HG02852 (cell line): ENCODE results near the gene LRP1.
A peak's percentile ranks its signal among the peaks of the same experiment; 100 is the strongest.
"Not testable (repeated sequence)": the region's sequence is repeated elsewhere in the genome, so short reads cannot be mapped to it uniquely, and the experiment has no call there.

ENCODE experiments used
- ATAC-seq: cut with Tn5 transposase; IDR thresholded peaks from one replicate; pipeline ENCODE4 v1.9.1; 2021; ENCODE audit warnings: mild to moderate bottlenecking, moderate library complexity; ENCODE audit not compliant: unreplicated experiment

LRP1 gene

DNA sequence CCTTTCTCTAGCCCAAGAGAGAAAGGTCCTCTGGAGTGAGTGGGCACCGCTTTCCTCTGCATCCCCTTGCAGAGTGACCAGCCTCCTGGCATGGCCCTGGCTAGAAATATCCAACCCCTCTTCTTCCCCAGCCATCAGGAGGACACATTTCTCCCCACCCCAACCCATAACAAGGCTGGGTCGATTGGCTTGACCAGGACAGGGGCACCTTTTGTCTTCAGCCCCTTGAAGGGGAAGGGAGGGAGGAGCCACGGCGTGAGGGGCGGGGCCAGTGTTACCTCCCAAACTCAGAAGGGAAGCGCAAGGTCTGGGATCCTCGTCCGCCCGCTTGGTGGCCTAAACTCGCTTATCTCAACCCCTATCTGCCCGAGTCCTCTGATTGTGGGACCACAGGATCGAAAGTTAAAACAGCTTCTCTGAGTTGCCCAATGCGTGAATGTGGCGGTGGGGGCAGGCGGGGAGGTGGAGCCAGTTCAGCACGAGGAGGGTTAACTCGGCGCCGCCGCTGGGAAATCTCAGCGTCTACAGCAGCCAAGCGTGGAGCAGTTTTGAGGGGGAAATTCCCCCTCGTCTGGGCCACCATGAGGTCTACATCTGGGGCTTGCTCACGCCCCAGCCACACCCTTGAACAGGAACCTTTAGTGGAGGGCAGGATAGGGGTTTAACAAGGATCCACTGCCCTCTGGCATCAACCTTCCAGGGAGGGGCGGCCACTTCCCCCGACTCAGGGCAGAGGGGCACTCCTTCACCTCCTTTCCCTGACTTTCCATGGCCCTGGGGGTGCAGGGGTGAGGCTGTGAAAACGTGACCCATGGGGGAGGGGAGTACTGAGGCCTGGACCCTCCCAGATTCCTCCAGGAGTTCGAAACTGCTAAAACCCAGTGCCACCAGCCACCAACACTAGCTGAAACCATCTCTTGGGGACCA is 17.9 kb upstream of the LRP1 start:
- ATAC-seq, result peak; percentile 50

DNA sequence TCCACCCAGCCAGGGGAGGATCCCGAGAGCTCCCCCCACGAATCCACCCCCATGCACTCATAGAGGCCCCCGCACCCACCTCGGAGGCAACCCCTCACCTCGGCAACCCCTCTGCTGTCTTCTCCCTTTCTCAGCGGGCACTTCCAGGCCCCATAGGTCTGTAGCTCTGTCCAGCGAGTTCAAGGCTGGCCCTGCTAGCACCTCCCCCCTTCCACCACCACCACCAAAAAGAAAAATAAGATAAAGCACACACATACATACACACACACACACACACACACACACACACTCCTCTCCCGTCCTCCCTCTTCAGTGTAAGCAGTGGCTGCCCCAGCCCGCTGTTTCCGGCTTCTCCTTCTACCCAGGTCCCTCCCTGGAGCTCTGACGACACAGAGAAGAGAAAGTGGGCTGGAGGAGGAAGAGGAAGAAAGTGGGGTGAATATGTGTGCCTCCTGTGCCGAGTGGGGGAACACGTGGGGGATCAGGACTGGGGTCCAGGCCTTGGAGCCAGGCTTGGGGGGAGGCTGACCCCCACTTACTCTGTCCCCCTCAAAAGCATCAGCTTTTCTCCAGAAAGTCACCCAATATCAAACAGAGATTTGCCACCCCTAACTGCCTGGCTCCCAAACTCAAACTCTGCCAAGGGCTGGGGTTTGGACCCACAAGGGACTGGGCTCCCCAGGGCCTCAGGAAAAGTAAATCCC is 17.1 kb upstream of the LRP1 start, which contains the start of gene STAT6:
TSS of gene STAT6 (minus strand) at position 332 of the 704 bp plus-strand sequence. CDS start 3,084 bp downstream, outside the sequence.
- ATAC-seq, result peak; percentile 58

DNA sequence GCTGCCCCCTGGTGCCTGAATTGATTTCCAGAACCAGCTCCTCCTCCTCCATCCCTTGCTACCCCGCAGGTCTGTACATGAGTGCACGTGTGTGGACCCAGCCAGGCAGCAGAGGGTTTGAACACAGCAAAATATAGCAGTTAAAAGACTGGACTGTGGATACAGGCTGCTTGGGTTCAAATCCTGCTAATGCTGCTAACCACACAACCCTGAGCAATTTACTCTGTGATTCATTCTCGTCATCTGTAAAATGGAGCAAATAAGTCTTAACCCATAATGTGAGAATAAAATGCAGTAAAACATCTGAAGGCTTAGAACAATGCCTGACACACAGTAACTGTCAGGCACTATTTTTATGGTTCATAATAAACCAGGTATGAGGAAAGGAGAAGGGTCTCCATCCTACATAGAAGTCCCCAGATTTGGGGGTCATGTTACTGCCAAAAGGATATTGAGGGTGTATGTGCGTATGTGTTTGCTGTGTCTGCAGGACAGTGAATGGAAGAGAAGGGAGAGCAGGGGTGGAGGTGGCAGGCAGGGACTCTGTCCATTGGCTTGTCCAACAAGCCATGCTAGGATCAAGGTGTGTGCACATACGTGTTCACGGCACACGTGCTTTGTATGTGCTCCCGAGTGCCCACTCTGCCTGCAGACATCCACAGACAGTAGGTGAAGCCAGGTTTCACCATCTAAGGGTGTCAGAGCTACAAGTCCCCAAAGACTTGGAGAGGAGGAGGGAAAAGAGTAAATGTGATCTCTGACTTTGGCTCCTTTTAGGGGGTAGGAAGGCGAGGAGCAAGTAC is 15.6 kb upstream of the LRP1 start:
- no peak for ATAC-seq

DNA sequence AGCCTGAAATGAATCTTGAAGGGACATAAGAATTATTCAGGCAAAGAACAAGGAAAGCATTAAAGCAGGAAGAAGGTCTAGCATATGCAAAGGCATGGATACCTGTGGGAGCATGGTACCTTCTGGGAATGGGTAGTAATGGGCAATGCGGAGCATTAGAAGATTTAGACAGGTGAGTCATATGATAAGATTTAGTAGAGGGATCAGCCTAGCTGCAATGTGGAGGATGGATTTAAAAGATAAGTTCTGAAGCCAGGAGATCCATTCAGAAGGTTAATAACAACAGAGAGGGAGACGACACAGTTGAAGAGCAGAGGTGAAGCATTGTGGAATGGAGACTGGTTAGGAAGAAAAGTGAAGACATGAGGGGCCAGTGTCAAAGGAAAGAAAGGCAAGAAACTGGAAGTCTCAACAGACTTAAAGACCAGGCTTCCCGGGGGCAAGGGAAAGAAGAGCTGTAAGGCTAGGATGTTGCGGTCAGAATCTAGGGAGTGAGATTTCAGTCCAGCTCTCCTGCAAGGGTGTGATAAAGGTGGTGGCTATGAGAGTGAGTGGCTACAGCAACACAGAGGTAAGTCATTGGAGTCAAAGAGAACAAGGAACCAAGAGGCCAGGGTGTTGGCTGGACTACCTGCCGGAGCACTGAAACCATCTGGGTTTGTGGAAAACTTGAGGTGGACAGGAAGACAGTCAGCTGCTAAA is 11.6 kb upstream of the LRP1 start:
- no peak for ATAC-seq

DNA sequence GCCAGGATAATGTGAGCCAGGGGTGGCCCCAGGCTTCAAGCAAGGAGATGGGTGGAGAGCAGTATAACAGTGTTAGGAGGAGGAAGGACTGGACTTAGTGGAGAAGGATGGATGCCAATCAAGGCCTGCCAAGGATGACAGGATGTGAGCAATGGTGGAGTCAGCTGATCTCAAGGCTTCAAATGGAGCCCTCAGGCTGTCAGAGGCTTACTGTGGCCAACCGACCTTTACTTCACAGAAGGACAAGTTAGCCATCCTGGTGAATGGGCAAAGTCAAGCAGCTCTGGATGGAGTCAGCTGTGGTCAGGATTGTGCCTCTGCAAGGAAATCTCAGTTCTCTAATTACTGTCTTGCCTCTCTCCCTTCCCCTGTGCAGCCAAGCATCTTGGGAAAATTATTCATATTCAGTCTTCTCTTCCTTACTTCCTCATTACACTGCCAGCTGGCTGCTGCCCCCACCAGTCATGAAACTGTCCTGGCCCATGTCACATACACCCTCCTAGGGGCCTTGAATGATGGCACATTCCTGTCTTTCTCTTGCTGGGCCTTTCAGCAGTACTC is 9.5 kb upstream of the LRP1 start:
- ATAC-seq, result no peak

DNA sequence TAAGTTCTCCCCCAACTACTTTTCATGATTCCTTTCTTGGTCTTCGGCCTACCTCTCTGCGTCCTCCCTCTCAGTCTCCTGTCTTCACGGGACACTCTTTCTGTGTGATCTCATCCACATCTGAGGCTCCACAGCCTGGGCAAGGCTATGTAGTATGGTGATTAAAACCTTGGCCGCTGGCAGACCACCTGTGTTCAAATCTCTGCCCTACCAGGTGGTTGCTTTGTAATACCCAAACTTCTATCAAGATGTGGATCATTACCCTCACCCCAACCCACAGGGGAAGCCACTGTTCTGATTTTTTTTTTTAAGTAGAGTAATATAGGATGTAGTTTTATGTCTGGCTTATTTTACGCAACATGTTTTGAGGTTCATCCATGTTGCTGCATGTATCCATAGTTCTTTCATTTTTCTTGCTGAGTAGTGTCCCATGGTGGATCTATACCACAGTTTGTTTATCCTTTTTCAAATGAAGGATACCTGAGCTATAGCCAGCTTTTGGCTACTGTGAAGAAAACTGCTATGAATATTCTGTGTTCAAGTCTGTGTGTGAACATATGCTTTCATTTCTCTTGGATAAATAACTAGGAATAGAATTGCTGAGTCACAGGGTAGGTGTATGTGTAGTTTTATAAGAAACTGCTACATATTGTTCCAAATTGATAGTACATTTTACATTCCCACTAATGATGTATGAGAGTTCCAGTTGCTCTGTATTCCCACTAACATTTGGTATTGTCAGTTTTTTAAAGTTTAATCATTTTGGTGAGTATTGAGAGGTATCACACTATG is 8.8 kb upstream of the LRP1 start:
- ATAC-seq, result no peak

DNA sequence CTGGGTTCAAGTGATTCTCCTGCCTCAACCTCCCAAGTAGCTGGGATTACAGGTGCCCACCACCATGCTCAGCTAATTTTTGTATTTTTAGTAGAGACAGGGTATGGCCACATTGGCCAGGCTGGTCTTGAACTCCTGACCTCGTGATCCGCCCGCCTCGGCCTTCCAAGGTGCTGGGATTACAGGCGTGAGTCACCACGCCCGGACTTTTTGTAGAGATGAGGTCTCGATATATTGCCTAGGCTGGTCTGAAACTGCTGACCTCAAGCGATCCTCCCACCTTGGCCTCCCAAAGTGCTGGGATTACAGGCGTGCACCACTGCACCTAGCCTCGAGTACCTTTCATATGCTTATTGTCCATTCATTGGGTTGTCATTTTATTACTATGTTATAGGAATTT is 7.6 kb upstream of the LRP1 start:
- ATAC-seq, result not testable (repeated sequence)

DNA sequence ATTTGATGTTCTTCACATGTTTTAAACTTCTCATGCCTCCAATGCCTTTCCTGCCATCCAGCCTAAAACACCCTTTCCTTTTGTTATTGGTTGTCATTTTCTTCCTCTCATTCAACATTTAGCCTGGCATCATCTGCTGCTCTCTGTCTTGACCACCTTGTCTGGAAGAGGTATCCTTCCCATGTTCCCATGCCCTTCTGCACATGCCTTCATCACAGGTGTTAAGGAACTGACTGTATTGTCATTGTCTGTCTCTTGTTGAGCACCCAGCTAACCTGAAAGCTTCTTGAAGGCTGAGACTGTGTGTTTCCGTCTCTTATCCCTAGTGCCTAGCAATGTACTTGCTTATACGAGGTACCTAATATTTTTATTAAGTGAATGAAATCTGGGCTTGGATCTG is 4.5 kb upstream of the LRP1 start:
- no peak for ATAC-seq

DNA sequence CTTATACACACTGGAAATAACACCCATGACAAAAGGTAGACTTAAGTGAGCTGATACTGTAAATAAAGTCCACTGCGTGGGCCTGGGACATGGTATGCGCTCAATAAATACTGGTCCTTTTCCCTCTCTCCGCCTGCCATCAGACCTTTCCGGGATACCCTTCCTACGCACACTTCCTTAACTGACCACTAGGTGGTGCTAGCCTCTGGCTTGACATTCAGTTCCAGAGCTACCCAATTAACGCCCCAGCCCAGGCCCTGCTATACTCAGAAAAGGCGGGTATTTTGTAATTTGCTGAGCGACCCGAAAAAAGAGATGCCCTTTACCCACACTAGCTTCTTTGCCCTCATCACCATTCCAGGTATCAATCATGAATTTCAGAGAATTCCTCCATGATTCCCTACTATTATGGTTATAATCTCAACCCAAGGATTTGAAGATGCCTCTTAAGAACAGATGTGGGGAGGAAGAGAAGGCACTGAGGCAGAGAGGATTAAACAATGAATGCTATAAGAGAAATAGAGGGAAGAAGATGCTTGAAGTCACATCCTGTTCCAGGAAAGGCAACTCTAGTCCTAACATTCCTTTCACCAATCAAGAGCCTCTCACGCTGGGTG is 3.9 kb upstream of the LRP1 start:
- ATAC-seq, result no peak

DNA sequence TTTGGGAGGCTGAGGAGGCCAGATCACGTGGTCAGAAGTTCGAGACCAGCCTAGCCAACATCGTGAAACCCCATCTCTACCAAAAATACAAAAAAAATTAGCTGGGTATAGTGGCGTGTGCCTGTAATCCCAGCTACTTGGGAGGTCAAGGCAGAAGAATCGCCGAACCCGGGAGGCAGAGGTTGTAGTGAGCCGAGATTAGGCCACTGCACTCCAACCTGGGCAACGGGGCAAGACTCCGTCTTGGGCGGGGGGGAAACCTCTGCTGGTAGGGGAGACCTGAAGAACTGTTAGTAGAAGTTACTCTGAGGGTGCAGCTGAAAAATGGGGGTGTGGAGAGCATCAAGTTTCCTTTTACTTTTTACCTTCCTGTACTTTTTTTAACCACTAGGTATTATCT is 2.2 kb upstream of the LRP1 start:
- no peak for ATAC-seq

DNA sequence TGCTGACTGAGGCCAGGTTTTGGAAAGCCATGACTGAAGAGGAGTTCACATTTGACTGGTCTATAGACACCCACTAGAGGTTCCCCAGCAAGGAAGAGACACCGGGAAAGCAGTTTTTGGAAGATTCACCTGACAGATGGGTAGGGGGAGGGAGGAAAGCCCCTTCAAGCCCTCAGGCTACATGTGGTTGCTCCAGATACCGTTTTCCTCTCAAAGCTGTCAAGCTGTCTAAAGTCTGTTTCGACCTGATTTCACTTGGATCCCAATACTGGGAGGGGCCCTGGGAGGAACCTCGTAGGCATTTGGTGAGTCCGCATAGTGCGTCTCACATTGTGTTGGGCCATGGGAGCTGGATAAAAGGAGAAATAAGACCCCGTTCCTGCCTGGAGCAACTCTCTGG is 1.7 kb upstream of the LRP1 start:
- ATAC-seq, result no peak

DNA sequence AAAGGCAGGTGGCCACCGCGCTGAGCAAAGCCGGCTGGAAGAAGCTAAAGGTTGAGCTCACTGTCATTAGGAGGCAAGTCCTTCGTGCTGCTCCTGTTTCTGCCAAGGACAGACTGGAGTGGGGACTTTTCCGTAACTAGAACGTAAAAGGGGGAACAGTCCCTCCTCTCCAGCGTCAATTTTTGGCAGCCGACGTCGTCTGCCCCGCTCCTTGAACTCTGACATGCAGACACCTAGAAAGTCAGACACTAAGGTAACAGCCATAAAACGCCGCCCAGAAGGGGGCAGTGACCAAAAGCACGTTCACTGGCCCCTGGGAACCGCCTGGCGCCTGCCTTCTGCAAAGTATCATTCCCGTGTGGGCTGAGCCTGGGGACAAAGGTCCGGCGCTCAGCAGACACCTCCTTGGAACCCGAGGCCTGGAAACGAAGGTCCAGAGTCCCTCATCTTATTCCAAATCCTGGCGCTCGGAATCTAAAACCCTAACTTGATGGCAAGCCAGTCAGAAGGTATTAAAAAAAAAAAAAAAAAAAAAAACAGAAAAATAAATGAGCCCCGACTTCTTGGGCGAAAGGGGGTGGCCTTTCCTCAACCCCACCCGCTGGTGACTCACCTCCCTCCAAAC is 1.1 kb upstream of the LRP1 start:
- ATAC-seq, result no peak

DNA sequence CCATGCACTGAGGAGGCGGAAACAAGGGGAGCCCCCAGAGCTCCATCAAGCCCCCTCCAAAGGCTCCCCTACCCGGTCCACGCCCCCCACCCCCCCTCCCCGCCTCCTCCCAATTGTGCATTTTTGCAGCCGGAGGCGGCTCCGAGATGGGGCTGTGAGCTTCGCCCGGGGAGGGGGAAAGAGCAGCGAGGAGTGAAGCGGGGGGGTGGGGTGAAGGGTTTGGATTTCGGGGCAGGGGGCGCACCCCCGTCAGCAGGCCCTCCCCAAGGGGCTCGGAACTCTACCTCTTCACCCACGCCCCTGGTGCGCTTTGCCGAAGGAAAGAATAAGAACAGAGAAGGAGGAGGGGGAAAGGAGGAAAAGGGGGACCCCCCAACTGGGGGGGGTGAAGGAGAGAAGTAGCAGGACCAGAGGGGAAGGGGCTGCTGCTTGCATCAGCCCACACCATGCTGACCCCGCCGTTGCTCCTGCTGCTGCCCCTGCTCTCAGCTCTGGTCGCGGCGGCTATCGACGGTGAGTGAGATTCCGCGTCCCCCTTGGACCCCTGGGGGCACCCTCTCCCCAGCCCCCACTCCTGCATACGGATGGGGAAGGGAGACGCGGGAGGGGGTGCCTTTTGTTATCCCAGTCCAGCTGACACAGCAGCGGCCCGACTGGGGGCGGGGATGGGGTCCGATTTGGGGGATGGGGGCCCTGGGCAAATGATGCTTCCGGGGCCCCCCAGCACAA is 400 bp downstream of the LRP1 start:
- ATAC-seq, result no peak

DNA sequence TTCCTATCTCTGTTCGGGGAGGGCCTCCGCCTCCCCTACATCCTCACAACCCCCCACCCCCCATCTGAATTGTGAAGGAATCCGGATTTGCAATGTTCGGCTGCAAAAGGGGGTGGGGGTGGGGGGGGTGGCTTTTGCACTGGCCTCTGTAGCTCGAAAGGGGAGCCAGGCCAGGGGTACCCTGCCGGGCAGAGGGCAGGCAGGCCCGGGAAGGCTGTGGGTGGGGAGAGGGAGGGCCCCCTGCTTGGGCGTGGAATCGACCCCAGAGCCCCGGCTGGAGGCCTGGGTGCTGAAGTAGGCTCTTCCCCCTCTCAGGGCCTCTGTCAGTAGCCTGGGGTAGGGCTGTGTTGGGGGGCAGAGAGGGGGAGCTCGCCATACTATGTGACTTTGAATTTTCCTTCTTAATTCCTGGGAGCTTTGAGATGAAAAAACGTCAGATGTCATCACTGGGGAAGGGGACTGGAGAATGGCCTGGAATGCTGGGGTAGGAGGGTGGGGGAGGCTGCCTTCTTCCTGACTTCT is 1.1 kb downstream of the LRP1 start:
- no peak for ATAC-seq

DNA sequence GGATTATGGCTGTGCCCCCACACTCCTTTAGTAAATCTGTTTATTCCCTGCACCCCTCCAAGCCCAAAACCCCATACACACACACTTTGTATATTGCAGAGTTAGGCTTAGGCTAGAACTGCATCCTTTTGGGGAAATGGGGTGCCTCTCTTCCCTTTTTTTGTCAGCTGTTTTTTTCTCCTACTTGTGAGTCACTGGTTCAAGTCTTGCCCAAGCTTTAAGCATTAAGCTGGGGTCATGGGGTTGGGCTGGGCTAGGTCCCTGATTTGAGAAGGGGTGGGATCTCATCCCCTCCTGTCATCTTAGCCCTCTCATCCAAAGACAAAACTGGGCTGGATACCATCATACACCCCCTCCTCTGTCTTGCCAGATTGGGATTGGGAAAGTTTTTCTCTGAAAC is 1.6 kb downstream of the LRP1 start:
- no peak for ATAC-seq

DNA sequence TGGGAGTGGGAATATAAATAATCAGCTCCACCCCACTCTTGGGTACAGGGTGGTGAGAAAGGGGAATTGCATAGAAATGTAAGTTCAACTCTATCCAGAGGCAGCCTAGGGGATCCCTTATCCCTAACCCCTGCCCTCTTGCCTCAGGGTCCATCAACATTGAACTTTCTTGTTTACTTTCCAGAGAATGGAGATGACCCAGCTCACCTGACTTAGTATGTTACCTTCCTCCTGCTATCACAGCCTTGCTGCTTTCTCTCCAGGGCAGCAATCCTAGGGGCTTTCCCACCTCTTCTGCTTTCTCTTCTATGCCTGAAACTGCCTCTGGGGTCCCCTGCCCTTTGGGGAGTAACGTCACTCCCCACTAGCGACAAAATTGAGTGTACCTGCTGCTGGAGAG is 2.7 kb downstream of the LRP1 start:
- no peak for ATAC-seq

DNA sequence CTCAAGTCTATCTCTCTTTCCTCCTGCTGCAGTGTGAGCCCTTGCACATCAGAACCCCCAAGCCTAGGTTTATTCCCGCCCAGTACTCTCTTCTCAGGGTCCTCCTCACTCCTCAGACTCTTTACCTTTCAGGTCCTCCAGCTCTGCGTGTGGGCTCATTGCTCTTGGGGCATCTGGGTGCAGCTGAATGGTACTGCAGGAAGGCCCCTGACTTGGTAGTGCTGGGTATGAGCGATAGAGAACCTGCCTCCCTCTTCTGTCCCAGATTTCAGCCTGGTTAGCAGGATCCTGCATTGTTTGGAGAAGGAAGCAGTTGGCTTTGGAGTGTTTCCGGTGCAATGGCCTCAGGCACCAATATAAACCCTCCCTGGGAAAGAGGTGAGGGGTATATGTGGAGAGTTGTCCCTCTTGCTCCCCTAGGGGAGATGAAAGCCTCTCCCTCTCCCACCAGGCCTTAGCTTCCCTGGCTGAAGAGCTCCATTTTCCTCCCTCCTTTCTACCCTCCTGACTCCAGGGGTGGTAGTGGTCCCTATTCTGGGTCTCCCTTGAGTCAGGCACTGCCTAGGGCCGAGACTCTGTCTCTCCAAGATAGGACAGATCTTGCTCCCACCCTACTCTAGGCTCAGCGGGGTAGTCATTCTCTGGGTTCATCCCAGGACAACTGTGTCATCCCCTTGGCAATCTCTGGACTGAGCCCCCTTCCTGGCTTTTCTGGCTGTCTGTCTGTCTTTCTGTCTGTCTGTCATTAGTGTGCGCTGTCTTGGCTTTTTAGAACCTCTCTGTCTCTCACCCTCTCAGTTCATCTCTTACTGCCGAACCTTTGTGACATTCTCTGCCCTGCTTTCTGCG is 3.8 kb downstream of the LRP1 start:
- no peak for ATAC-seq
